ENCODE data around the gene ADAP1.

ADAP1 gene

GRCh38 chr7:966291-967069, 12.0 kb upstream of the ADAP1 start:
- ChIA-PET POLR2A (interaction anchor here (1.2 to 2.9 kb wide), 2 partner anchors 9 to 12 kb away, joined by 5 to 8 read pairs; partner anchors contain the start of gene COX19), CTCF (interaction anchor here (1.4 to 4.2 kb wide), 2 partner anchors 12 to 58 kb away, joined by 3 to 23 read pairs; partner anchors contain the start of gene ADAP1)
- peaks cover 2 to 49% (median 29%) of the 10 kb centered on the region in 4 experiments for H3K36me3 ChIP-seq (ENCODE audit: control insufficient read depth in 4 of 4, insufficient read depth in 4 of 4, low read length in 3 of 4)
- no peaks in the 10 kb centered on the region for H3K27me3 ChIP-seq (replicated peaks in 2 of 5; ENCODE audit: control insufficient read depth in 4 of 5, insufficient read depth in 5 of 5, low read length in 4 of 5)
- H3K27ac ChIP-seq (ENCODE audit: insufficient read depth in 1 of 2, low read depth in 1 of 2, low read length in 2 of 2, poor library complexity in 1 of 2, severe bottlenecking in 2 of 2) = no peak overlapping the region
- peaks cover 6 to 36% (median 35%) of the 10 kb centered on the region in 4 experiments for H3K4me1 ChIP-seq (ENCODE audit: control extremely low read depth in 1 of 4, control insufficient read depth in 4 of 4, insufficient read depth in 4 of 4, low read length in 3 of 4)
- 76% methylated on average over 20 of the region's 22 CpGs for WGBS (ENCODE audit: insufficient coverage)
- H3K4me3 ChIP-seq (ENCODE audit: control insufficient read depth in 1 of 7, extremely low read depth in 1 of 7, insufficient read depth in 4 of 7, low read depth in 2 of 7, low read length in 6 of 7) = no peak overlapping the region
- peak in 1 of 3 donors; percentile 21 for DNase-seq
- no peaks in the 10 kb centered on the region for H3K9me3 ChIP-seq (ENCODE audit: control extremely low read depth in 1 of 5, control insufficient read depth in 4 of 5, insufficient read depth in 2 of 5, low read depth in 1 of 5, low read length in 4 of 5)

GRCh38 chr7:964401-965231, 10.1 kb upstream of the ADAP1 start:
- POLR2A ChIA-PET = interaction anchor here (2.9 kb wide), 1 partner anchor 10 kb away, joined by 8 read pairs; the partner anchor contains the start of gene COX19
- CTCF ChIA-PET = interaction anchor here (1.0 to 4.2 kb wide), 3 partner anchors 9 to 56 kb away, joined by 3 to 23 read pairs (median 3); no protein-coding TSS in a partner anchor
- no peak overlapping the region for H3K27ac ChIP-seq (ENCODE audit: insufficient read depth in 1 of 2, low read depth in 1 of 2, low read length in 2 of 2, poor library complexity in 1 of 2, severe bottlenecking in 2 of 2)
- H3K27me3 ChIP-seq (replicated peaks in 2 of 5; ENCODE audit: control insufficient read depth in 4 of 5, insufficient read depth in 5 of 5, low read length in 4 of 5) = no peaks in the 10 kb centered on the region
- DNase-seq = peak in 2 of 3 donors; percentile 56 to 60
- H3K9me3 ChIP-seq (ENCODE audit: control extremely low read depth in 1 of 5, control insufficient read depth in 4 of 5, insufficient read depth in 2 of 5, low read depth in 1 of 5, low read length in 4 of 5) = no peaks in the 10 kb centered on the region
- peaks cover 6 to 36% (median 35%) of the 10 kb centered on the region in 4 experiments for H3K4me1 ChIP-seq (ENCODE audit: control extremely low read depth in 1 of 4, control insufficient read depth in 4 of 4, insufficient read depth in 4 of 4, low read length in 3 of 4)
- H3K4me3 ChIP-seq (ENCODE audit: control insufficient read depth in 1 of 7, extremely low read depth in 1 of 7, insufficient read depth in 4 of 7, low read depth in 2 of 7, low read length in 6 of 7) = peak overlapping the region in 1 of 7 experiments; percentile 48
- 44% methylated on average over 26 of the region's 27 CpGs for WGBS (ENCODE audit: insufficient coverage)
- peaks cover 0 to 35% (median 20%) of the 10 kb centered on the region in 4 experiments for H3K36me3 ChIP-seq (ENCODE audit: control insufficient read depth in 4 of 4, insufficient read depth in 4 of 4, low read length in 3 of 4)

GRCh38 chr7:963236-964078, 9.0 kb upstream of the ADAP1 start:
- DNase-seq = peak in 2 of 3 donors; percentile 48 to 63
- no peaks in the 10 kb centered on the region for H3K9me3 ChIP-seq (ENCODE audit: control extremely low read depth in 1 of 5, control insufficient read depth in 4 of 5, insufficient read depth in 2 of 5, low read depth in 1 of 5, low read length in 4 of 5)
- CTCF ChIA-PET = interaction anchor here (1.3 kb wide), 1 partner anchor 10 kb away, joined by 3 read pairs; no protein-coding TSS in a partner anchor
- WGBS (ENCODE audit: insufficient coverage) = 36% methylated on average over 31 of the region's 37 CpGs
- peaks cover 0 to 23% (median 12%) of the 10 kb centered on the region in 4 experiments for H3K36me3 ChIP-seq (ENCODE audit: control insufficient read depth in 4 of 4, insufficient read depth in 4 of 4, low read length in 3 of 4)
- H3K4me1 ChIP-seq (ENCODE audit: control extremely low read depth in 1 of 4, control insufficient read depth in 4 of 4, insufficient read depth in 4 of 4, low read length in 3 of 4) = peaks cover 6 to 36% (median 35%) of the 10 kb centered on the region in 4 experiments
- H3K4me3 ChIP-seq (ENCODE audit: control insufficient read depth in 1 of 7, extremely low read depth in 1 of 7, insufficient read depth in 4 of 7, low read depth in 2 of 7, low read length in 6 of 7) = peak overlapping the region in 1 of 7 experiments; percentile 40
- POLR2A ChIA-PET = no interaction called here
- H3K27ac ChIP-seq (ENCODE audit: insufficient read depth in 1 of 2, low read depth in 1 of 2, low read length in 2 of 2, poor library complexity in 1 of 2, severe bottlenecking in 2 of 2) = no peak overlapping the region
- H3K27me3 ChIP-seq (replicated peaks in 2 of 5; ENCODE audit: control insufficient read depth in 4 of 5, insufficient read depth in 5 of 5, low read length in 4 of 5) = no peaks in the 10 kb centered on the region

- no peak for DNase-seq
- no peak overlapping the region for H3K27ac ChIP-seq (ENCODE audit: insufficient read depth in 1 of 2, low read depth in 1 of 2, low read length in 2 of 2, poor library complexity in 1 of 2, severe bottlenecking in 2 of 2)
- 96% methylated on average over 15 of the region's 17 CpGs for WGBS (ENCODE audit: insufficient coverage)
- H3K4me1 ChIP-seq (ENCODE audit: control extremely low read depth in 1 of 4, control insufficient read depth in 4 of 4, insufficient read depth in 4 of 4, low read length in 3 of 4) = peaks cover 6 to 44% (median 35%) of the 10 kb centered on the region in 4 experiments
- H3K9me3 ChIP-seq (ENCODE audit: control extremely low read depth in 1 of 5, control insufficient read depth in 4 of 5, insufficient read depth in 2 of 5, low read depth in 1 of 5, low read length in 4 of 5) = no peaks in the 10 kb centered on the region
- CTCF ChIA-PET = interaction anchor here (1.3 kb wide), 1 partner anchor 11 kb away, joined by 3 read pairs; no protein-coding TSS in a partner anchor
- H3K36me3 ChIP-seq (ENCODE audit: control insufficient read depth in 4 of 4, insufficient read depth in 4 of 4, low read length in 3 of 4) = peaks cover 0 to 14% (median 5%) of the 10 kb centered on the region in 4 experiments
- H3K4me3 ChIP-seq (ENCODE audit: control insufficient read depth in 1 of 7, extremely low read depth in 1 of 7, insufficient read depth in 4 of 7, low read depth in 2 of 7, low read length in 6 of 7) = no peak overlapping the region
- H3K27me3 ChIP-seq (replicated peaks in 2 of 5; ENCODE audit: control insufficient read depth in 4 of 5, insufficient read depth in 5 of 5, low read length in 4 of 5) = no peaks in the 10 kb centered on the region
- POLR2A ChIA-PET = no interaction called here
Observed at GRCh38 chr7:962401-963081, 8.1 kb upstream of the ADAP1 start.

- H3K27me3 ChIP-seq (replicated peaks in 2 of 5; ENCODE audit: control insufficient read depth in 4 of 5, insufficient read depth in 5 of 5, low read length in 4 of 5) = no peaks in the 10 kb centered on the region
- CTCF ChIA-PET = interaction anchor here (0.6 to 7.0 kb wide), 4 partner anchors 9 to 53 kb away, joined by 3 to 45 read pairs (median 3); no protein-coding TSS in a partner anchor
- no peak overlapping the region for H3K4me3 ChIP-seq (ENCODE audit: control insufficient read depth in 1 of 7, extremely low read depth in 1 of 7, insufficient read depth in 4 of 7, low read depth in 2 of 7, low read length in 6 of 7)
- H3K36me3 ChIP-seq (ENCODE audit: control insufficient read depth in 4 of 4, insufficient read depth in 4 of 4, low read length in 3 of 4) = peaks cover 0 to 7% (median 1%) of the 10 kb centered on the region in 4 experiments
- DNase-seq = no peak
- no peaks in the 10 kb centered on the region for H3K9me3 ChIP-seq (ENCODE audit: control extremely low read depth in 1 of 5, control insufficient read depth in 4 of 5, insufficient read depth in 2 of 5, low read depth in 1 of 5, low read length in 4 of 5)
- WGBS (ENCODE audit: insufficient coverage) = 94% methylated on average over 32 of the region's 37 CpGs
- peaks cover 6 to 44% (median 35%) of the 10 kb centered on the region in 4 experiments for H3K4me1 ChIP-seq (ENCODE audit: control extremely low read depth in 1 of 4, control insufficient read depth in 4 of 4, insufficient read depth in 4 of 4, low read length in 3 of 4)
- H3K27ac ChIP-seq (ENCODE audit: insufficient read depth in 1 of 2, low read depth in 1 of 2, low read length in 2 of 2, poor library complexity in 1 of 2, severe bottlenecking in 2 of 2) = no peak overlapping the region
- POLR2A ChIA-PET = no interaction called here
Observed at GRCh38 chr7:961546-962400, 7.3 kb upstream of the ADAP1 start.

Measured in common myeloid progenitor, CD34-positive (primary cell).